Stimulated activated CD4-positive, alpha-beta T cell treated with anti-CD3 and anti-CD28 coated beads, Interleukin-4, amount 100 ng/mL, for 48 hours (primary cell): ENCODE data around the gene ALK.

Experiments used
- DNase-seq, 2 donors: peaks; one replicate each; pipeline ENCODE4 v3.0.0-alpha.2; 2020; ENCODE audit warnings: low read depth in 2 of 2

The ALK gene

DNA sequence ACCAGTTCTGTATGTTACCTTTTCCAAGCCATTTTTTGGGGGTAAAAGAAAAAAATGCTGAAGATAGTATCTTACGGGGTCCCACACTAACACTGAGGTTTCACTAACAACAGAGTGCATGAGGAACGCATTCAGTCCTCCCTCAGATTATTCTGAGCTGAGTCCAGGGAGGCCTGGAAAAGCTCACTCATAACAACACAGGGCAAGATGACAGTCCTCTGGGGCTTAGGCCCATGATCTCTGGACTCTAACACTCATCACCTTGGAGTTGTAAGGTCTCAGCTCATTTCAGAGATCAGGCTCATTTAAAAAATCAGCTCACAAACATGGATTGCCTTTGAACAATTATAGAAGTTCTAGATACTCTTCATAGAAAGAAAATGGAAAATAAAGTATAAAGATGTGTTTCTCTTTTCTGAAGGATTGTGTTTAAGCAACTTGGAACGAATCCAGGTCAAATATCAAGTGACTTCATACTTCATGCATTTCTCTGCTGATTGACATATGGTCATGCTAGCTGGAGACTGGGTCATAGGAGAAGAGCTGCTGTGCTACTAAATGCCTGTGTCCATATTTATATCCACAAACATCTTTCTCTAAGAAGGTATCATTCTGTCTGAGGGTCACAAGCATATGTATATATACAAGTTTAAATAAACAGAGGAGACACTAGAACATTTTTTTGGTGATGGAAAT lies 265.8 kb downstream of the ALK start:
- no peak for DNase-seq

GRCh38 chr2:29650631-29651097 lies 270.7 kb downstream of the ALK start:
- no peak for DNase-seq

DNA sequence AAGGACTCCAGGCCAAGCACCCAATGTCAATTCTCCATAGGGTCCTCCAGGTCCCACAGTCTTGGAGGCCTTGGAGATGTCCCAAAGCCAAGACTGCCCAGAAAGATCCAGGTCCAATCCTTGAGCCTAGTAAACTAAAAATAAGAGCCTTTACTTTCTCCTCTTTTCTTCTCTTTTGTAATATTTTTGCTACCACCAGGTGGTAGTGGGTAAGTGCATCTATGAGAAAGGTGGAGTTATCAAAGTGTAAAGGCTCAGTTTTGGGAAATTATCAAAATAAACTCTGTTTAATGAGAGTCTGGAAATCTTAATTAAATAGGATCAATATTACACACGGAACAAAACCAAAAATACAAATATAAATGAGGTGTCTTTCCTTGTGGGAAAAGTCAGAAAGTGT lies 276.4 kb downstream of the ALK start:
- DNase-seq: no peak

GRCh38 chr2:29643196-29643595 lies 278.2 kb downstream of the ALK start:
- no peak for DNase-seq

DNA sequence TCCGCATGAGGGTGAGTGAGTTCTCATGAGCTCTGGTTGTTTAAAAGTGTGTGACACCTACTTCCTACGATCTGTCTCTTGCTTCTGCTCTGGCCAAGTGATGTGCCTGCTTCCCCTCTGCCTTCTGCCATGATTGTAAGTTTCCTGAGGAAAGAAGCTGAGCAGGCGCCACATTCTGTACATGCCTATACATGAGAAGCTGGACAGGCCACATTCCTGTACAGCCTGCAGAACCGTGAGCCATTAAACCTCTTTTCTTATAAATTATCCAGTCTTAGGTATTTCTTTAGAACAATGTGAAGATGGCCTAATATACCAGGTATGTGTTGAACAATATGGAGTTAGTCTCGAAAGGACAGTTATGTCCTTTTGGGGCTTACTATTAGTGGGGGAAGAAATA lies 281.0 kb downstream of the ALK start:
- no peak for DNase-seq

GRCh38 chr2:29638641-29639040 lies 282.7 kb downstream of the ALK start:
- DNase-seq: no peak

DNA sequence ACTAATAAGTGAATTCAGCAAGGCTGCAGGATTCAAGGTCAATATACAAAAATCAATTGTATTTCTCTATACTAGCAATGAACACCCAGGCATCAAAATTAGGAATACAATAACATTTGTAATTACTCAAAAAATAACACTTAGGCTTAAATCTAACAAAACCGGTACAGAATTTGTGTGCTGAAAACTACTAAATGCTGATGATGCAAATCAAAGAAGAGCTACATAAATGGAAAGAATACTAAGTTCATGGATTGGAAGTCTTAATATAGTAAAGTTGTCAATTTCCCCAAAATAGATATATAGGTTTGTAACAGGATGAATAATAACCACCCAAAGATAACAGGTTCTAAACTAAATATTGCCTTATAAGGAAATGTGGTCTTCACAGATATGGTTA lies 286.5 kb downstream of the ALK start:
- DNase-seq: no peak

- DNase-seq: no peak
Measured at GRCh38 chr2:29632018-29632417, 289.4 kb downstream of the ALK start.

GRCh38 chr2:29629495-29629894 lies 291.9 kb downstream of the ALK start:
- no peak for DNase-seq

DNA sequence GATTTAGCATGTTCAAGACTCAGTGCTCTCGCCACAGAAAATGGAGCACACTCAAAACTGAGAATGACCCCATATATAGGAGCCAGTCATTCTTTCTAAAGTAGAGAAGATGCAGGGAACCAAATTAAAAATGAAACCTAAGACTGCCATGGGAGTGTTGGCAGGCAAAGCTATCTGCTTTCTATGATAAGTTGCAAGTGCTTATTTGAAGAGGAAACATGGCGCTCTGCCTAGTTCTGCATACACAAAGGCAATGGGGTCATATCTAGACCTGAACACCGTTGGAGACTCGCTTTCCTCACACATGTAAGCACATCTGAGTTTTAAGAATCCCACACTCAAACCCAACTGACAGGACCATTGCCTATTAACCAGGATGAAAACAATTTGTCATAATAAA lies 292.5 kb downstream of the ALK start:
- no peak for DNase-seq

GRCh38 chr2:29628108-29628745 lies 293.2 kb downstream of the ALK start:
- DNase-seq: no peak

- DNase-seq: no peak
Measured at GRCh38 chr2:29627279-29627711, 294.1 kb downstream of the ALK start.

GRCh38 chr2:29620890-29621289 lies 300.5 kb downstream of the ALK start:
- DNase-seq: no peak

- no peak for DNase-seq
Measured at GRCh38 chr2:29619689-29620088, 301.7 kb downstream of the ALK start.

- no peak for DNase-seq
Measured at GRCh38 chr2:29618024-29618423, 303.4 kb downstream of the ALK start.

DNA sequence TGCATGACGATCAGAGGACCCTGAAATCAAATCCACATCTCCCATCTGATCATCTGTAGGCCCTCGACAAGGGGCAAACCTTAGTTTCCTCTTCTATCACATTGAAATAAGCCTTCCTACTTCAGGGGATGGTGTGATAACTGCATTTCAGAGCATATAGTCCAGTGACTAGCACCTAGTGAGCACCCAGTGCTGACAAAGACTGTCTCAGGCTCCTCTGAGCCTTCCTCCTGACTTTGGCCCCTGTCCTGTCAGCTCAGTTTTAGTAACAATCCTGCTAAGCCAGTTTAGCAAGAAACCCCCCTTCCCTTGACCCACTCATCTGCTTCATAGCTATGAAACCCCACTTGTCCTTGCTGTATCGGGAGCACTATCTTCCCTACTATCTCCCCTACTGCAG lies 304.0 kb downstream of the ALK start:
- no peak for DNase-seq

- no peak for DNase-seq
Measured at GRCh38 chr2:29616569-29616968, 304.8 kb downstream of the ALK start.

DNA sequence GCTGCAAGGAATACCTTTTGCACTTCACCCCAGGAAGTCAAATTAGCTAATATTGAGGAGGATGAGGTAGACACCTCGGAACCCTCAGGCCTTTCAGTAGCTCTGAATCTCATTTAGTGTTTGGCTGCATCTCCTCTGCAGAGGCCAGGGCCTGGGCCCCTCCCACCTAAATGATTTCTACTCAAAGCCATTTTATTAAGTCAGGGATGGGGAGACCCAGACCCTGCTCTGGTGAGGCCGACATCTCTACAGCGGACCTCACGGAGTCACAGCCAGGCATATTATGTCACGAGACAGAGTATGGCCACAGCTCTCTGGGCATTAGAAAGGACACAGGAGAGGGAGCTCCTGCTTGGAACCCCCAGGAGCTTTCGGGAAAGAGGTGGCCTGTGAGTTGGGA lies 305.5 kb downstream of the ALK start:
- no peak for DNase-seq

- DNase-seq: no peak
Measured at GRCh38 chr2:29615183-29615582, 306.2 kb downstream of the ALK start.

- no peak for DNase-seq
Measured at GRCh38 chr2:29614295-29614830, 307.0 kb downstream of the ALK start.

- DNase-seq: no peak
Measured at GRCh38 chr2:29613792-29614266, 307.6 kb downstream of the ALK start.

- no peak for DNase-seq
Measured at GRCh38 chr2:29613067-29613466, 308.3 kb downstream of the ALK start.

GRCh38 chr2:29612568-29612967 lies 308.8 kb downstream of the ALK start:
- no peak for DNase-seq
